HepG2 (cell line): ENCODE results near the gene SIK3. TPM values are rescaled to one million over a fixed set of nuclear protein-coding genes. Genes with fewer than 3 reads are reported as not detected.

Source experiments
- ARID3A ChIP-seq: IDR thresholded peaks from 2 replicates; pipeline ENCODE4 v1.6.1; 2012; ENCODE audit warnings: low read depth, low read length, improper control_type of control experiment
- ELF3 ChIP-seq: IDR thresholded peaks from 2 replicates; pipeline ENCODE4 v1.6.1; 2016; ENCODE audit warnings: missing genetic modification reagents, missing compliant biosample characterization
- ELK4 ChIP-seq: sonication (generic); formaldehyde crosslinking; IDR thresholded peaks from 2 replicates; pipeline ENCODE4 v1.9.0; 2021; ENCODE audit warnings: missing genetic modification reagents, borderline replicate concordance
- PAF1 ChIP-seq: IDR thresholded peaks from 2 replicates; pipeline ENCODE4 v1.6.1; 2016; ENCODE audit warnings: missing genetic modification reagents, missing compliant biosample characterization
- PHF8 ChIP-seq: sonication (generic); formaldehyde crosslinking; IDR thresholded peaks from 2 replicates; pipeline ENCODE4 v1.5.0; 2020; ENCODE audit warnings: missing genetic modification reagents
- POLR2AphosphoS5 ChIP-seq: IDR thresholded peaks from 2 replicates; pipeline ENCODE4 v1.6.1; 2012; ENCODE audit warnings: low read depth, low read length
- SUZ12 ChIP-seq: fragments of 150-350 bp; IDR thresholded peaks from 2 replicates; pipeline ENCODE4 v1.6.1; 2014; ENCODE audit warnings: low read depth, low read length
- XRCC5 ChIP-seq: fragments of 200-400 bp; formaldehyde crosslinking; optimal IDR thresholded peaks from 2 replicates; pipeline ENCODE3; 2017; ENCODE audit warnings: mild to moderate bottlenecking, low read length
- ZBTB38 ChIP-seq: sonication (generic); formaldehyde crosslinking; IDR thresholded peaks from 2 replicates; pipeline ENCODE4 v1.5.1; 2020; ENCODE audit warnings: mild to moderate bottlenecking, missing genetic modification reagents
- ZNF224 ChIP-seq: sonication (generic); formaldehyde crosslinking; IDR thresholded peaks from 2 replicates; pipeline ENCODE4 v1.5.0; 2020; ENCODE audit warnings: mild to moderate bottlenecking, missing genetic modification reagents
- ZNF260 ChIP-seq: sonication (generic); formaldehyde crosslinking; IDR thresholded peaks from 2 replicates; pipeline ENCODE4 v1.4.0; 2020; ENCODE audit warnings: missing genetic modification reagents, low read depth, mild to moderate bottlenecking, borderline replicate concordance
- ZNF512B ChIP-seq: sonication (generic); formaldehyde crosslinking; IDR thresholded peaks from 2 replicates; pipeline ENCODE4 v1.5.1; 2020; ENCODE audit warnings: missing genetic modification reagents, mild to moderate bottlenecking, borderline replicate concordance
- ZNF513 ChIP-seq: sonication (generic); formaldehyde crosslinking; conservative IDR thresholded peaks from 2 replicates; pipeline ENCODE4 v1.5.0; 2020; ENCODE audit warnings: missing genetic modification reagents
- ZNF598 ChIP-seq: sonication (generic); formaldehyde crosslinking; IDR thresholded peaks from 2 replicates; pipeline ENCODE4 v1.5.1; 2020; ENCODE audit warnings: mild to moderate bottlenecking, missing genetic modification reagents, borderline replicate concordance
- ZNF605 ChIP-seq: sonication (generic); formaldehyde crosslinking; IDR thresholded peaks from 2 replicates; pipeline ENCODE4 v1.8.0; 2022; ENCODE audit warnings: mild to moderate bottlenecking, missing genetic modification reagents
- ZNF704 ChIP-seq: sonication (generic); formaldehyde crosslinking; IDR thresholded peaks from 2 replicates; pipeline ENCODE4 v1.8.1; 2023; ENCODE audit warnings: mild to moderate bottlenecking, inconsistent platforms, moderate library complexity, missing genetic modification reagents, borderline replicate concordance
- ZNF713 ChIP-seq: sonication (generic); formaldehyde crosslinking; IDR thresholded peaks from 2 replicates; pipeline ENCODE4 v1.4.0; 2020; ENCODE audit warnings: mild to moderate bottlenecking, missing genetic modification reagents
- ZNF740 ChIP-seq: sonication (generic); formaldehyde crosslinking; IDR thresholded peaks from 2 replicates; pipeline ENCODE4 v1.4.0; 2020; ENCODE audit warnings: missing genetic modification reagents
- ZNF777 ChIP-seq: sonication (generic); formaldehyde crosslinking; IDR thresholded peaks from 2 replicates; pipeline ENCODE4 v1.4.0; 2020; ENCODE audit warnings: missing genetic modification reagents
- ZSCAN21 ChIP-seq: sonication (generic); formaldehyde crosslinking; IDR thresholded peaks from 2 replicates; pipeline ENCODE4 v1.8.0; 2022; ENCODE audit warnings: mild to moderate bottlenecking, missing genetic modification reagents, moderate library complexity, borderline replicate concordance
- polyA plus RNA-seq, 8 experiments: library from polyadenylated mRNA; depleted of rRNA in 3 of 8; stranded (reverse) in 7 of 8; unstranded in 1 of 8; fragments of >200 nt; fragmentation: Illumina TruSeq in 4 of 8; extraction: Trizol in 4 of 8; gene quantifications; 2 replicates each; pipeline versions ENCODE4 v1.2.1 to v1.2.3, GENCODE V29; 2011 to 2016; ENCODE audit warnings: low read depth in 4 of 8, missing spikeins in 1 of 8, mixed read lengths in 1 of 8; ENCODE audit not compliant: insufficient read depth in 1 of 8
- total RNA-seq, 5 experiments: library from RNA; depleted of rRNA; stranded (reverse); fragments of >200 nt; fragmentation: Illumina TruSeq; extraction: Trizol; gene quantifications; 2 replicates each; pipeline ENCODE4 v1.2.3, GENCODE V29; 2016; ENCODE audit warnings: low read depth in 1 of 5

The SIK3 gene
- total and polyA plus RNA-seq, 2 of the 13 experiments (the other 11 are each of a cell fraction or from before 2014, with no cell fraction given) = 5.7 to 9.8 TPM

- no peak for TF ChIP-seq ZNF512B
- no peak for TF ChIP-seq ZBTB38 (CRISPR knock-in tag)
- no peak for TF ChIP-seq POLR2AphosphoS5
- no peak for TF ChIP-seq ZNF704 (CRISPR knock-in tag)
- TF ChIP-seq ZNF605 (CRISPR knock-in tag) = no peak
- TF ChIP-seq XRCC5 = no peak
- no peak for TF ChIP-seq ZNF224 (CRISPR knock-in tag)
- no peak for TF ChIP-seq ZNF777
- TF ChIP-seq ZNF713 = no peak
- TF ChIP-seq ELF3 = no peak
- TF ChIP-seq ZSCAN21 (CRISPR knock-in tag) = no peak
- no peak for TF ChIP-seq ZNF260 (CRISPR knock-in tag)
- no peak for TF ChIP-seq PHF8 (CRISPR knock-in tag)
- TF ChIP-seq SUZ12 = no peak
- no peak for TF ChIP-seq ZNF740 (CRISPR knock-in tag)
- no peak for TF ChIP-seq ZNF598 (CRISPR knock-in tag)
- no peak for TF ChIP-seq ZNF513 (CRISPR knock-in tag)
- peak; percentile 97 for TF ChIP-seq ARID3A
- TF ChIP-seq PAF1 (CRISPR knock-in tag) = no peak
- TF ChIP-seq ELK4 (CRISPR knock-in tag) = no peak
Measured at GRCh38 chr11:117095284-117096161, 2.7 kb downstream of the SIK3 start (continued).
